K562 (cell line): ENCODE results near the gene ASIC5. TPM values are rescaled to one million over a fixed set of nuclear protein-coding genes. Genes with fewer than 3 reads are reported as not detected.

Experiments used
- ATAC-seq: fragments of 200-7000 bp; cut with Tn5 transposase; 3 replicates; pipeline ENCODE4 v1.9.1; 2020; ENCODE audit warnings: moderate library complexity
- BruUV-seq: library from RNA; stranded (reverse); fragments of 400-500 nt; replicated peaks from 2 replicates; lab custom pipeline; 2021; lab: Mats Ljungman, UMichigan
- CTCF ChIA-PET: fragments of 300-600 bp; formaldehyde crosslinking; extraction: SDS; loops from one replicate; lab custom pipeline; 2021; ENCODE audit warnings: low intra/inter-chr PET ratio; lab: Yijun Ruan, JAX
- POLR2A ChIA-PET: fragments of 300-600, 350-650 bp; sonication (Branson Sonifier 250); formaldehyde crosslinking; extraction: SDS; loops from one replicate; lab custom pipeline; 2021; ENCODE audit warnings: antibody characterized with exemption, inconsistent platforms; lab: Yijun Ruan, JAX
- DNase-seq, 4 experiments: peaks; one replicate each; pipeline versions ENCODE4 v3.0.0 to v3.0.0-alpha.2; 2011 to 2018; ENCODE audit warnings: low spot score in 3 of 4, mixed read lengths in 3 of 4; ENCODE audit errors: extremely low read depth in 1 of 4
- FAIRE-seq: peaks from 2 replicates; lab custom pipeline; 2011; peaks lifted over from hg19 to GRCh38; lab: Jason Lieb, UNC
- H2AFZ ChIP-seq: 2 replicates; pipeline ENCODE4 v1.6.0; 2011; ENCODE audit warnings: low read depth, low read length, control low read depth, inconsistent platforms
- H3K27ac ChIP-seq: fragments of 200-600 bp; 3 replicates; pipeline ENCODE4 v1.8.0; 2011; ENCODE audit warnings: low read depth, mild to moderate bottlenecking, control low read depth, inconsistent platforms, low read length, moderate library complexity, mixed read lengths; ENCODE audit errors: extremely low read depth
- H3K27me3 ChIP-seq, 2 experiments: fragments of 300-600 bp in 1 of 2; 2 replicates in 1 of 2; 3 replicates in 1 of 2; pipeline versions ENCODE4 v1.6.0 to v1.8.0; 2011; ENCODE audit warnings: inconsistent platforms in 2 of 2, low read length in 2 of 2, mild to moderate bottlenecking in 1 of 2, mixed read lengths in 1 of 2, moderate library complexity in 1 of 2; ENCODE audit not compliant: control insufficient read depth in 2 of 2, insufficient read depth in 2 of 2
- H3K36me3 ChIP-seq: fragments of 300-600 bp; 3 replicates; pipeline ENCODE4 v1.8.0; 2011; ENCODE audit warnings: mild to moderate bottlenecking, low read length, inconsistent platforms; ENCODE audit not compliant: control insufficient read depth, insufficient read depth
- H3K4me1 ChIP-seq, 2 experiments: fragments of 200-600 bp in 1 of 2; replicated peaks in 1 of 2; 2 replicates in 1 of 2; 3 replicates in 1 of 2; pipeline versions ENCODE4 v1.5.1 to v1.8.0; 2011; ENCODE audit warnings: inconsistent platforms in 2 of 2, low read length in 2 of 2, mild to moderate bottlenecking in 1 of 2, mixed read lengths in 1 of 2, moderate library complexity in 1 of 2; ENCODE audit not compliant: control insufficient read depth in 2 of 2, insufficient read depth in 2 of 2
- H3K4me2 ChIP-seq: 2 replicates; pipeline ENCODE4 v1.6.1; 2011; ENCODE audit warnings: low read length, control low read depth, inconsistent platforms, mixed read lengths; ENCODE audit not compliant: insufficient read depth
- H3K4me3 ChIP-seq: fragments of 200-600 bp; sonication (generic), shearing (Covaris generic); 2 replicates; pipeline ENCODE4 v1.5.1; 2016; ENCODE audit warnings: control low read depth, inconsistent platforms
- H3K79me2 ChIP-seq: fragments of 200-600 bp; 3 replicates; pipeline ENCODE4 v1.8.0; 2011; ENCODE audit warnings: low read length, inconsistent platforms; ENCODE audit not compliant: control insufficient read depth, insufficient read depth
- H3K9ac ChIP-seq, 2 experiments: 2 replicates each; pipeline versions ENCODE4 v1.6.0 to v1.6.1; 2011; ENCODE audit warnings: low read depth in 2 of 2, low read length in 2 of 2, control low read depth in 1 of 2, inconsistent platforms in 1 of 2, mild to moderate bottlenecking in 1 of 2, mixed read lengths in 1 of 2; ENCODE audit not compliant: insufficient read depth in 1 of 2
- H3K9me1 ChIP-seq: one replicate; pipeline ENCODE4 v1.6.0; 2011; ENCODE audit warnings: inconsistent platforms, mild to moderate bottlenecking, low read length, moderate library complexity; ENCODE audit not compliant: control insufficient read depth, insufficient read depth
- H3K9me3 ChIP-seq: replicated peaks from 2 replicates; pipeline ENCODE4 v1.5.1; 2011; ENCODE audit warnings: low read depth, low read length, inconsistent platforms; ENCODE audit not compliant: control insufficient read depth, insufficient read depth
- H4K20me1 ChIP-seq: replicated peaks from 2 replicates; pipeline ENCODE4 v1.6.1; 2011; ENCODE audit warnings: low read length, inconsistent platforms, mixed read lengths; ENCODE audit not compliant: control insufficient read depth, insufficient read depth
- BACH1 ChIP-seq: fragments of 200-800 bp; sonication (Bioruptor generic); IDR thresholded peaks from 2 replicates; pipeline ENCODE4 v1.6.1; 2016; ENCODE audit warnings: missing genetic modification characterization, missing compliant biosample characterization
- CBFA2T2 ChIP-seq: fragments of 450-650 bp; conservative IDR thresholded peaks from 2 replicates; pipeline ENCODE4 v1.6.1; 2017; ENCODE audit warnings: mild to moderate bottlenecking
- CXXC5 ChIP-seq: fragments of 250-450 bp; sonication (Bioruptor Pico); IDR thresholded peaks from 2 replicates; pipeline ENCODE4 v1.8.0; 2022; ENCODE audit warnings: inconsistent platforms, mild to moderate bottlenecking, moderate library complexity
- EWSR1 ChIP-seq: fragments of 450-650 bp; IDR thresholded peaks from 2 replicates; pipeline ENCODE4 v1.6.1; 2018; ENCODE audit warnings: borderline replicate concordance, mild to moderate bottlenecking, low read depth, moderate library complexity; ENCODE audit not compliant: partially characterized antibody
- HLTF ChIP-seq: fragments of 450-650 bp; IDR thresholded peaks from 2 replicates; pipeline ENCODE4 v1.6.1; 2016
- KDM2B ChIP-seq: fragments of 250-450 bp; sonication (Bioruptor Pico); IDR thresholded peaks from 2 replicates; pipeline ENCODE4 v1.8.0; 2021; ENCODE audit warnings: mild to moderate bottlenecking, moderate library complexity
- MYNN ChIP-seq, 2 experiments: sonication (generic); formaldehyde crosslinking in 1 of 2; IDR thresholded peaks; 2 replicates each; pipeline versions ENCODE4 v1.5.0 to v1.6.1; 2016 to 2020; ENCODE audit warnings: antibody characterized with exemption in 1 of 2, missing genetic modification reagents in 1 of 2
- NCOA6 ChIP-seq: fragments of 450-650 bp; IDR thresholded peaks from 2 replicates; pipeline ENCODE4 v1.6.1; 2017; ENCODE audit warnings: mild to moderate bottlenecking
- PHF8 ChIP-seq: fragments of 200-600 bp; sonication (generic); IDR thresholded peaks from 2 replicates; pipeline ENCODE4 v1.6.1; 2012; ENCODE audit warnings: mixed run types, mild to moderate bottlenecking, inconsistent platforms, low read length, moderate library complexity, borderline replicate concordance
- SMARCA5 ChIP-seq: fragments of 450-650 bp; IDR thresholded peaks from 2 replicates; pipeline ENCODE4 v1.6.1; 2016
- SREBF1 ChIP-seq: fragments of 150-350 bp; IDR thresholded peaks from 2 replicates; pipeline ENCODE4 v1.6.1; 2014; ENCODE audit warnings: antibody characterized with exemption, low read depth, low read length, borderline replicate concordance
- TEAD2 ChIP-seq: fragments of 450-650 bp; IDR thresholded peaks from 2 replicates; pipeline ENCODE4 v1.6.1; 2016; ENCODE audit warnings: missing genetic modification characterization, control low read depth, missing compliant biosample characterization
- ZFP30 ChIP-seq: fragments of 250-450 bp; sonication (Bioruptor Pico); IDR thresholded peaks from 2 replicates; pipeline ENCODE4 v1.8.0; 2022; ENCODE audit warnings: moderate library complexity, mild to moderate bottlenecking, inconsistent platforms, borderline replicate concordance
- ZNF124 ChIP-seq: sonication (generic); formaldehyde crosslinking; IDR thresholded peaks from 2 replicates; pipeline ENCODE4 v1.8.1; 2022; ENCODE audit warnings: missing genetic modification reagents
- ZNF324 ChIP-seq: fragments of 250-450 bp; sonication (Bioruptor Pico); IDR thresholded peaks from 2 replicates; pipeline ENCODE4 v1.4.0; 2020; ENCODE audit warnings: mild to moderate bottlenecking
- in situ Hi-C: fragments of 300-500 bp; cut with MboI; formaldehyde crosslinking; loops from 4 replicates; pipeline ENCODE4 v1.15.0; 2018; ENCODE audit warnings: inconsistent platforms, mixed read lengths
- intact Hi-C: fragments of 100-400 bp; cut with micrococcal nuclease; formaldehyde crosslinking; loops from 2 replicates; pipeline ENCODE4 v1.14.2; 2022
- polyA plus RNA-seq, 8 experiments: library from polyadenylated mRNA; depleted of rRNA in 4 of 8; stranded (reverse) in 5 of 8; unstranded in 3 of 8; fragments of >200 nt; fragmentation: Nextera tagmentation in 2 of 8; fragmentation: Illumina TruSeq in 1 of 8; extraction: Ambion mirVana in 2 of 8; extraction: Trizol in 1 of 8; gene quantifications; 2 replicates each; pipeline versions ENCODE4 v1.2.1 to v1.2.3, GENCODE V29; 2011 to 2014; ENCODE audit warnings: inconsistent platforms in 1 of 8, missing spikeins in 1 of 8
- total RNA-seq, 7 experiments: library from RNA; depleted of rRNA in 6 of 7; stranded (reverse); fragments of >200 nt in 6 of 7; fragmentation: Illumina TruSeq in 2 of 7; extraction: Trizol in 2 of 7; gene quantifications; 2 replicates each; pipeline versions ENCODE4 v1.2.1 to v1.2.3, GENCODE V29; 2011 to 2021; ENCODE audit warnings: low replicate concordance in 1 of 7
- TF ChIP-seq, protein P1 (sequence below): fragments of 250-450 bp; sonication (Bioruptor Pico); IDR thresholded peaks from 2 replicates; pipeline ENCODE4 v1.6.1; 2021; ENCODE audit warnings: mild to moderate bottlenecking
- TF ChIP-seq, protein P2 (sequence below), 2 experiments: fragments of 150-350 bp in 1 of 2; IDR thresholded peaks; 2 replicates each; pipeline ENCODE4 v1.6.1; 2012 to 2016; ENCODE audit warnings: low read depth in 2 of 2, low read length in 2 of 2, mild to moderate bottlenecking in 1 of 2, moderate library complexity in 1 of 2
- TF ChIP-seq, protein P3 (sequence below): sonication (generic); formaldehyde crosslinking; IDR thresholded peaks from 2 replicates; pipeline ENCODE4 v1.8.0; 2022; ENCODE audit warnings: missing genetic modification reagents, mild to moderate bottlenecking, borderline replicate concordance

Gene ASIC5
- total and polyA plus RNA-seq, 9 of the 15 experiments (the other 6 are each of a cell fraction or from before 2014, with no cell fraction given) = not detected

DNA sequence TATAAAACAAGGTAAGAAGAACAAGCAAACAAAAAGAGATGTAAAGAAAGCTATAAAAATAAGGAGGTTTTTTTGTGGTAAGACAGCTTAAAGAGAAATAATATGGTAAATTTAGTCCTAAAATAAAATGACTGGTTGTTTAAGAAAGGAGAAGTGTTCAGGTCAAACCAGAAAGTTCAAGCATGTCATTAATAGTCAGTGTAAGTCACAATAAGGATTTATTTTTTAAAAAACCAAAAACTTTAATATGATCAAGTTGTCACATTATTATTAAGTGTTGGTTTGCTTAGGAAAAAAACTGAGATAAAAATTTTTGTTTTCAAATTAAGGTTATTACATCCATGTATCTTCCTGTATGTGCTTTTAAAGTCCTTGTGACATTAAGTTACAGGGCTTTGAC, 19.1 kb downstream of the ASIC5 start:
- POLR2A ChIA-PET = no interaction called here

DNA sequence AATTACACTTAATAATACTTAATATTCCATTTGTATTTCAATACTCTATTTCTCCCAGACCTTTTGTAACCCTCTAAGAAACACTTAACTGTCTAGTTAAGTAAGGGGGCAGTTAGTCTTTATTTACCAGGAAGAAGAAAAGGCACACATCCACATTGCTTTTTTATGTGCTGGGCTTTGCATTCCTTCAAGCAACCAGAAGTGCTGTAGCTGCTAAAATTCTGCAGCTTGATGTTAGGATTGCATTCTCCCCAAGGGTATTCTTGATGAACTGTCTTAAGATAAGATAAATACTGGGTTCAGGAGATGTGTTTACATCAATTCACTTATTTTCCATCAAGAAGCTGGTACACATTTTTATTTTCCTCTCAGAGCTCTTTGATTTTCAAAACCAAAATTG, 24.0 kb downstream of the ASIC5 start:
- ChIA-PET CTCF (no interaction called here), POLR2A (no interaction called here)
- Histone ChIP-seq H3K27me3 (no peaks in the 10 kb centered on the region), H2AFZ (no peak overlapping the region), H3K27ac (no peak overlapping the region), H3K4me1 (no peaks in the 10 kb centered on the region), H3K9me1 (no peaks in the 10 kb centered on the region), H3K79me2 (no peaks in the 10 kb centered on the region), H3K4me3 (no peak overlapping the region), H4K20me1 (no peaks in the 10 kb centered on the region), H3K4me2 (no peak overlapping the region), H3K9me3 (no peaks in the 10 kb centered on the region), H3K9ac (no peak overlapping the region), H3K36me3 (no peaks in the 10 kb centered on the region)
- in situ Hi-C loops (no loop called here), intact Hi-C loops (no loop called here)
- ATAC-seq (no peak), FAIRE-seq (no peak), DNase-seq (no peak)
- BruUV-seq = no TSS peak
- TF ChIP-seq ZNF324 (CRISPR knock-in tag) (no peak), EWSR1 (no peak), PHF8 (no peak), HLTF (no peak), ZNF124 (CRISPR knock-in tag) (no peak), CXXC5 (CRISPR knock-in tag) (no peak), MYNN (IDR thresholded peaks at IDR 0.05) (no peak), MYNN (CRISPR knock-in tag; IDR thresholded peaks at IDR 0.05) (no peak), CBFA2T2 (no peak)
- TF ChIP-seq, protein P1, sequence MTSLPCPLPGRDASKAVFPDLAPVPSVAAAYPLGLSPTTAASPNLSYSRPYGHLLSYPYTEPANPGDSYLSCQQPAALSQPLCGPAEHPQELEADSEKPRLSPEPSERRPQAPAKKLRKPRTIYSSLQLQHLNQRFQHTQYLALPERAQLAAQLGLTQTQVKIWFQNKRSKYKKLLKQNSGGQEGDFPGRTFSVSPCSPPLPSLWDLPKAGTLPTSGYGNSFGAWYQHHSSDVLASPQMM (CRISPR knock-in tag) = no peak
- TF ChIP-seq, protein P2, sequence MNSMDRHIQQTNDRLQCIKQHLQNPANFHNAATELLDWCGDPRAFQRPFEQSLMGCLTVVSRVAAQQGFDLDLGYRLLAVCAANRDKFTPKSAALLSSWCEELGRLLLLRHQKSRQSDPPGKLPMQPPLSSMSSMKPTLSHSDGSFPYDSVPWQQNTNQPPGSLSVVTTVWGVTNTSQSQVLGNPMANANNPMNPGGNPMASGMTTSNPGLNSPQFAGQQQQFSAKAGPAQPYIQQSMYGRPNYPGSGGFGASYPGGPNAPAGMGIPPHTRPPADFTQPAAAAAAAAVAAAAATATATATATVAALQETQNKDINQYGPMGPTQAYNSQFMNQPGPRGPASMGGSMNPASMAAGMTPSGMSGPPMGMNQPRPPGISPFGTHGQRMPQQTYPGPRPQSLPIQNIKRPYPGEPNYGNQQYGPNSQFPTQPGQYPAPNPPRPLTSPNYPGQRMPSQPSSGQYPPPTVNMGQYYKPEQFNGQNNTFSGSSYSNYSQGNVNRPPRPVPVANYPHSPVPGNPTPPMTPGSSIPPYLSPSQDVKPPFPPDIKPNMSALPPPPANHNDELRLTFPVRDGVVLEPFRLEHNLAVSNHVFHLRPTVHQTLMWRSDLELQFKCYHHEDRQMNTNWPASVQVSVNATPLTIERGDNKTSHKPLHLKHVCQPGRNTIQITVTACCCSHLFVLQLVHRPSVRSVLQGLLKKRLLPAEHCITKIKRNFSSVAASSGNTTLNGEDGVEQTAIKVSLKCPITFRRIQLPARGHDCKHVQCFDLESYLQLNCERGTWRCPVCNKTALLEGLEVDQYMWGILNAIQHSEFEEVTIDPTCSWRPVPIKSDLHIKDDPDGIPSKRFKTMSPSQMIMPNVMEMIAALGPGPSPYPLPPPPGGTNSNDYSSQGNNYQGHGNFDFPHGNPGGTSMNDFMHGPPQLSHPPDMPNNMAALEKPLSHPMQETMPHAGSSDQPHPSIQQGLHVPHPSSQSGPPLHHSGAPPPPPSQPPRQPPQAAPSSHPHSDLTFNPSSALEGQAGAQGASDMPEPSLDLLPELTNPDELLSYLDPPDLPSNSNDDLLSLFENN (IDR thresholded peaks at IDR 0.05; ENCODE audit: low read depth in 2 of 2, low read length in 2 of 2) = no peak

More for the DNA sequence above, 19.1 kb downstream of the ASIC5 start:
- H3K27ac ChIP-seq = no peak overlapping the region
- no peaks in the 10 kb centered on the region for H3K4me1 ChIP-seq
- H4K20me1 ChIP-seq = no peaks in the 10 kb centered on the region
- TF ChIP-seq NCOA6 (no peak), KDM2B (CRISPR knock-in tag) (no peak), TEAD2 (no peak), SMARCA5 (no peak), BACH1 (tag) (no peak), SREBF1 (no peak), ZFP30 (no peak)
- TF ChIP-seq, protein P3, sequence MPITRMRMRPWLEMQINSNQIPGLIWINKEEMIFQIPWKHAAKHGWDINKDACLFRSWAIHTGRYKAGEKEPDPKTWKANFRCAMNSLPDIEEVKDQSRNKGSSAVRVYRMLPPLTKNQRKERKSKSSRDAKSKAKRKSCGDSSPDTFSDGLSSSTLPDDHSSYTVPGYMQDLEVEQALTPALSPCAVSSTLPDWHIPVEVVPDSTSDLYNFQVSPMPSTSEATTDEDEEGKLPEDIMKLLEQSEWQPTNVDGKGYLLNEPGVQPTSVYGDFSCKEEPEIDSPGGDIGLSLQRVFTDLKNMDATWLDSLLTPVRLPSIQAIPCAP (CRISPR knock-in tag) = no peak
- H2AFZ ChIP-seq = no peak overlapping the region
- no peaks in the 10 kb centered on the region for H3K9me1 ChIP-seq
- no TSS peak for BruUV-seq
- ATAC-seq = no peak
- FAIRE-seq = no peak
- H3K36me3 ChIP-seq = no peaks in the 10 kb centered on the region
- no peaks in the 10 kb centered on the region for H3K9me3 ChIP-seq
- intact Hi-C loops = no loop called here
- H3K9ac ChIP-seq = no peak overlapping the region
- CTCF ChIA-PET = no interaction called here
- no peaks in the 10 kb centered on the region for H3K79me2 ChIP-seq
- H3K4me2 ChIP-seq = no peak overlapping the region
- H3K4me3 ChIP-seq = no peak overlapping the region
- in situ Hi-C loops = no loop called here
- DNase-seq = no peak
- H3K27me3 ChIP-seq = no peaks in the 10 kb centered on the region
